HepG2 (cell line): ENCODE data around the gene TAF1B.

Experiments
- EZH2 ChIP-seq: conservative IDR thresholded peaks from 2 replicates; pipeline ENCODE4 v1.6.1; 2012; ENCODE audit warnings: mild to moderate bottlenecking, low read depth, low read length, moderate library complexity
- PBX3 ChIP-seq: sonication (generic); formaldehyde crosslinking; IDR thresholded peaks from 2 replicates; pipeline ENCODE4 v1.8.1; 2023; ENCODE audit warnings: missing genetic modification reagents, inconsistent platforms, borderline replicate concordance
- PHF20 ChIP-seq: sonication (generic); formaldehyde crosslinking; IDR thresholded peaks from 2 replicates; pipeline ENCODE4 v1.5.0; 2020; ENCODE audit warnings: mild to moderate bottlenecking, missing genetic modification reagents
- TAF1 ChIP-seq: sonication (generic); formaldehyde crosslinking; IDR thresholded peaks from 2 replicates; pipeline ENCODE4 v1.4.0; 2020; ENCODE audit warnings: missing genetic modification reagents
- ZNF503 ChIP-seq: sonication (generic); formaldehyde crosslinking; IDR thresholded peaks from 2 replicates; pipeline ENCODE4 v1.4.0; 2020; ENCODE audit warnings: missing genetic modification reagents
- ZNF678 ChIP-seq: sonication (generic); formaldehyde crosslinking; IDR thresholded peaks from 2 replicates; pipeline ENCODE4 v1.4.0; 2020; ENCODE audit warnings: mild to moderate bottlenecking, missing genetic modification reagents
- ZNF878 ChIP-seq: sonication (generic); formaldehyde crosslinking; IDR thresholded peaks from 2 replicates; pipeline ENCODE4 v1.8.1; 2023; ENCODE audit warnings: mild to moderate bottlenecking, missing genetic modification reagents, moderate library complexity
- TF ChIP-seq, protein P1 (sequence below): sonication (generic); formaldehyde crosslinking; IDR thresholded peaks from 2 replicates; pipeline ENCODE4 v1.5.0; 2020; ENCODE audit warnings: mild to moderate bottlenecking, missing genetic modification reagents, moderate library complexity

- no peak for TF ChIP-seq ZNF678 (CRISPR knock-in tag)
- no peak for TF ChIP-seq ZNF878 (CRISPR knock-in tag)
- TF ChIP-seq PHF20 (CRISPR knock-in tag) = no peak
- no peak for TF ChIP-seq PBX3 (CRISPR knock-in tag)
- TF ChIP-seq TAF1 = no peak
- TF ChIP-seq ZNF503 (CRISPR knock-in tag) = no peak
- no peak for TF ChIP-seq EZH2
- TF ChIP-seq, protein P1, sequence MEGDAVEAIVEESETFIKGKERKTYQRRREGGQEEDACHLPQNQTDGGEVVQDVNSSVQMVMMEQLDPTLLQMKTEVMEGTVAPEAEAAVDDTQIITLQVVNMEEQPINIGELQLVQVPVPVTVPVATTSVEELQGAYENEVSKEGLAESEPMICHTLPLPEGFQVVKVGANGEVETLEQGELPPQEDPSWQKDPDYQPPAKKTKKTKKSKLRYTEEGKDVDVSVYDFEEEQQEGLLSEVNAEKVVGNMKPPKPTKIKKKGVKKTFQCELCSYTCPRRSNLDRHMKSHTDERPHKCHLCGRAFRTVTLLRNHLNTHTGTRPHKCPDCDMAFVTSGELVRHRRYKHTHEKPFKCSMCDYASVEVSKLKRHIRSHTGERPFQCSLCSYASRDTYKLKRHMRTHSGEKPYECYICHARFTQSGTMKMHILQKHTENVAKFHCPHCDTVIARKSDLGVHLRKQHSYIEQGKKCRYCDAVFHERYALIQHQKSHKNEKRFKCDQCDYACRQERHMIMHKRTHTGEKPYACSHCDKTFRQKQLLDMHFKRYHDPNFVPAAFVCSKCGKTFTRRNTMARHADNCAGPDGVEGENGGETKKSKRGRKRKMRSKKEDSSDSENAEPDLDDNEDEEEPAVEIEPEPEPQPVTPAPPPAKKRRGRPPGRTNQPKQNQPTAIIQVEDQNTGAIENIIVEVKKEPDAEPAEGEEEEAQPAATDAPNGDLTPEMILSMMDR = no peak
Measured at GRCh38 chr2:9907402-9907801, 64.1 kb downstream of the TAF1B start.
